Keratinocyte (primary cell): ENCODE data around the gene TMEM184C. TPM values are rescaled to one million over a fixed set of nuclear protein-coding genes. Genes with fewer than 3 reads are reported as not detected.

Source experiments
- DNase-seq: peaks from one replicate; pipeline ENCODE4 v3.0.0-alpha.2; 2011; ENCODE audit warnings: low read depth, missing footprints, low spot score
- FAIRE-seq: peaks from 2 replicates; lab custom pipeline; 2011; peaks lifted over from hg19 to GRCh38; lab: Jason Lieb, UNC
- H2AFZ ChIP-seq: 2 replicates; pipeline ENCODE4 v1.6.0; 2012; ENCODE audit warnings: low read length, control low read depth, inconsistent platforms; ENCODE audit not compliant: control insufficient read depth
- H3K27ac ChIP-seq: 2 replicates; pipeline ENCODE4 v1.5.1; 2011; ENCODE audit warnings: low read length; ENCODE audit not compliant: control insufficient read depth, insufficient read depth
- H3K27me3 ChIP-seq: 3 replicates; pipeline ENCODE4 v1.6.0; 2011; ENCODE audit warnings: low read length; ENCODE audit not compliant: control insufficient read depth, insufficient read depth; ENCODE audit errors: extremely low read depth
- H3K36me3 ChIP-seq, 2 experiments: 2 replicates in 1 of 2; 3 replicates in 1 of 2; pipeline ENCODE4 v1.5.1; 2011; ENCODE audit warnings: low read length in 2 of 2, mild to moderate bottlenecking in 1 of 2; ENCODE audit not compliant: control insufficient read depth in 2 of 2, insufficient read depth in 2 of 2; ENCODE audit errors: extremely low read depth in 1 of 2
- H3K4me1 ChIP-seq: 3 replicates; pipeline ENCODE4 v1.5.1; 2011; ENCODE audit warnings: low read length; ENCODE audit not compliant: control insufficient read depth, insufficient read depth; ENCODE audit errors: extremely low read depth
- H3K4me2 ChIP-seq: 3 replicates; pipeline ENCODE4 v1.6.0; 2011; ENCODE audit warnings: low read depth, low read length; ENCODE audit not compliant: control insufficient read depth, insufficient read depth; ENCODE audit errors: extremely low read depth
- H3K4me3 ChIP-seq, 3 experiments: fragments of 200-600 bp in 1 of 3; sonication (generic) in 1 of 3; 2 replicates in 2 of 3; 3 replicates in 1 of 3; pipeline ENCODE4 v1.5.1; 2011 to 2016; ENCODE audit warnings: low read length in 3 of 3, mild to moderate bottlenecking in 3 of 3, control low read depth in 2 of 3, inconsistent platforms in 1 of 3, low read depth in 1 of 3, mixed read lengths in 1 of 3, mixed run types in 1 of 3, moderate library complexity in 1 of 3; ENCODE audit not compliant: control insufficient read depth in 2 of 3, insufficient read depth in 2 of 3; ENCODE audit errors: extremely low read depth in 1 of 3
- H3K79me2 ChIP-seq: 2 replicates; pipeline ENCODE4 v1.6.0; 2012; ENCODE audit warnings: low read length; ENCODE audit not compliant: control insufficient read depth, insufficient read depth
- H3K9ac ChIP-seq: 3 replicates; pipeline ENCODE4 v1.6.0; 2011; ENCODE audit warnings: low read length; ENCODE audit not compliant: control insufficient read depth, insufficient read depth; ENCODE audit errors: extremely low read depth
- H3K9me1 ChIP-seq: 3 replicates; pipeline ENCODE4 v1.6.0; 2011; ENCODE audit warnings: low read length; ENCODE audit not compliant: control insufficient read depth, insufficient read depth; ENCODE audit errors: extremely low read depth
- H3K9me3 ChIP-seq: 2 replicates; pipeline ENCODE4 v1.5.1; 2012; ENCODE audit warnings: low read depth, low read length; ENCODE audit not compliant: control insufficient read depth
- H4K20me1 ChIP-seq: 3 replicates; pipeline ENCODE4 v1.6.0; 2011; ENCODE audit warnings: low read length; ENCODE audit not compliant: control insufficient read depth, insufficient read depth; ENCODE audit errors: extremely low read depth
- CTCF ChIP-seq, 3 experiments: IDR thresholded peaks in 1 of 3; conservative IDR thresholded peaks in 1 of 3; optimal IDR thresholded peaks in 1 of 3; 2 replicates in 2 of 3; 3 replicates in 1 of 3; pipeline versions ENCODE3 to v1.5.1; 2011; ENCODE audit warnings: low read length in 3 of 3, mild to moderate bottlenecking in 3 of 3, moderate library complexity in 2 of 3, control low read depth in 1 of 3, inconsistent platforms in 1 of 3; ENCODE audit not compliant: insufficient read depth in 2 of 3; ENCODE audit errors: extremely low read depth in 1 of 3
- EZH2 ChIP-seq: IDR thresholded peaks from one replicate; pipeline ENCODE4 v1.6.1; 2012; ENCODE audit warnings: inconsistent platforms, mild to moderate bottlenecking, low read length, moderate library complexity
- dilution Hi-C: fragments of 300-500 bp; cut with MboI; formaldehyde crosslinking; loops from one replicate; pipeline ENCODE4 v1.7.0; 2020; ENCODE audit warnings: low sequenced_read_pairs; ENCODE audit not compliant: extremely low pct_ligation_motif_present
- polyA plus RNA-seq, 5 experiments: library from polyadenylated mRNA; depleted of rRNA in 3 of 5; stranded (reverse) in 3 of 5; stranded (forward) in 1 of 5; unstranded in 1 of 5; fragments of >200 nt; gene quantifications; 1 replicate in 1 of 5; 2 replicates in 3 of 5; 3 replicates in 1 of 5; pipeline versions ENCODE4 v1.2.1 to v1.2.3, GENCODE V29; 2011 to 2012; ENCODE audit warnings: missing spikeins in 2 of 5, low read depth in 1 of 5, low replicate concordance in 1 of 5

Gene TMEM184C
- polyA plus RNA-seq, 1 donor (not counting 4 experiments of a cell fraction or from before 2014, with no cell fraction given) = 32.2 TPM

GRCh38 chr4:147620315-147620714 lies 3.1 kb downstream of the TMEM184C start:
- Histone ChIP-seq H3K79me2 (peaks cover 38% of the 10 kb centered on the region), H3K4me2 (no peak overlapping the region), H4K20me1 (no peaks in the 10 kb centered on the region), H3K9me3 (no peaks in the 10 kb centered on the region), H3K4me1 (peaks cover 3% of the 10 kb centered on the region), H3K4me3 (no peak overlapping the region), H2AFZ (no peak overlapping the region), H3K9ac (no peak overlapping the region), H3K27ac (no peak overlapping the region), H3K9me1 (no peaks in the 10 kb centered on the region), H3K36me3 (peaks cover 0 to 2% of the 10 kb centered on the region in 2 experiments), H3K27me3 (no peaks in the 10 kb centered on the region)
- dilution Hi-C loops = no loop called here
- DNase-seq (no peak), FAIRE-seq (no peak)
- TF ChIP-seq CTCF (optimal IDR thresholded peaks at IDR 0.05 in 1 of 3, IDR thresholded peaks at IDR 0.05 in 1 of 3, conservative IDR thresholded peaks at IDR 0.05 in 1 of 3; ENCODE audit: extremely low read depth in 1 of 3, insufficient read depth in 2 of 3, low read length in 3 of 3) = no peak

- H3K9ac ChIP-seq = no peak overlapping the region
- dilution Hi-C loops = no loop called here
- no peaks in the 10 kb centered on the region for H3K9me1 ChIP-seq
- H3K27me3 ChIP-seq = no peaks in the 10 kb centered on the region
- H2AFZ ChIP-seq = no peak overlapping the region
- H3K4me2 ChIP-seq = no peak overlapping the region
- H4K20me1 ChIP-seq = no peaks in the 10 kb centered on the region
- no peak overlapping the region for H3K4me3 ChIP-seq
- peaks cover 2 to 6% of the 10 kb centered on the region in 2 experiments for H3K36me3 ChIP-seq
- peaks cover 12% of the 10 kb centered on the region for H3K79me2 ChIP-seq
- DNase-seq = no peak
- TF ChIP-seq EZH2 (no peak), CTCF (optimal IDR thresholded peaks at IDR 0.05 in 1 of 3, IDR thresholded peaks at IDR 0.05 in 1 of 3, conservative IDR thresholded peaks at IDR 0.05 in 1 of 3; ENCODE audit: extremely low read depth in 1 of 3, insufficient read depth in 2 of 3, low read length in 3 of 3) (no peak)
- no peak overlapping the region for H3K27ac ChIP-seq
- no peaks in the 10 kb centered on the region for H3K9me3 ChIP-seq
- H3K4me1 ChIP-seq = no peaks in the 10 kb centered on the region
- FAIRE-seq = no peak
These were observed 8.5 kb downstream of the TMEM184C start for GRCh38 chr4:147625733-147626132.
